Psoas muscle (tissue), 8 donors: ENCODE results near the gene CARD11. TPM values are rescaled to one million over a fixed set of nuclear protein-coding genes. Genes with fewer than 3 reads are reported as not detected.
"Not testable (repeated sequence)": the region's sequence is repeated elsewhere in the genome, so short reads cannot be mapped to it uniquely, and the experiment has no call there.

ENCODE experiments used
- ATAC-seq, 4 donors: fragments of 200-7000 bp; cut with Tn5 transposase; one replicate each; pipeline ENCODE4 v1.9.1; 2020; ENCODE audit warnings: moderate library complexity in 3 of 4, mild to moderate bottlenecking in 2 of 4
- DNase-seq, 2 donors: peaks; one replicate each; pipeline ENCODE4 v3.0.0-alpha.2; 2020
- H3K27ac ChIP-seq: fragments of 200-600 bp; one replicate; pipeline ENCODE4 v1.8.0; 2022
- H3K27me3 ChIP-seq, 3 donors: fragments of 200-600 bp in 1 of 3; one replicate each; pipeline versions ENCODE4 v1.6.1 to v1.8.0; 2013 to 2022; ENCODE audit warnings: low read length in 2 of 3, mild to moderate bottlenecking in 2 of 3, moderate library complexity in 1 of 3; ENCODE audit not compliant: insufficient read depth in 3 of 3
- H3K36me3 ChIP-seq, 2 donors: fragments of 200-600 bp in 1 of 2; one replicate each; pipeline versions ENCODE4 v1.6.1 to v1.8.0; 2013 to 2022; ENCODE audit warnings: low read depth in 1 of 2, mild to moderate bottlenecking in 1 of 2, moderate library complexity in 1 of 2; ENCODE audit not compliant: insufficient read depth in 1 of 2
- H3K4me1 ChIP-seq: fragments of 200-600 bp; one replicate; pipeline ENCODE4 v1.8.0; 2022
- H3K4me3 ChIP-seq: fragments of 200-600 bp; one replicate; pipeline ENCODE4 v1.8.0; 2022; ENCODE audit warnings: mild to moderate bottlenecking
- H3K9me3 ChIP-seq: fragments of 200-600 bp; one replicate; pipeline ENCODE4 v1.8.0; 2022
- CTCF ChIP-seq: fragments of 200-600 bp; IDR thresholded peaks from one replicate; pipeline ENCODE4 v1.8.0; 2022; ENCODE audit warnings: antibody characterized with exemption
- WGBS, 3 donors: extraction: QIAGEN DNeasy Blood & Tissue Kit; methylation state at CpG; one replicate each; pipeline versions ENCODE4 v1.1.6 to v1.1.7; 2013; 5-methylcytosine and 5-hydroxymethylcytosine counted together
- intact Hi-C, 2 donors: fragments of 100-400 bp; cut with DNase I; formaldehyde crosslinking; loops; one replicate each; pipeline versions ENCODE4 v1.11.0 to v1.14.2; 2022
- polyA plus RNA-seq, 3 donors: library from polyadenylated mRNA; stranded (reverse); fragments of 200-250 nt; gene quantifications; one replicate each; pipeline ENCODE4 v1.2.3, GENCODE V29; 2013
- total RNA-seq, 4 donors: library from RNA; stranded (reverse); fragmentation: NEBNext Ultra II Directional in 2 of 4; extraction: Animal tissue kit (Norgen Biotek cat#: 25700) in 2 of 4; gene quantifications; one replicate each; pipeline versions ENCODE4 v1.2.1 to v1.2.4, GENCODE V29; 2021 to 2023
- donor health status: healthy with polysubstance abuse.
- donor health status: DM: no; HTN: no; CAD: no; lungs with moderate emphysema.
- donor health status: Bipolar disorder and iron deficiency.
- donor health status: healthy.
- donor health status: DM: yes; HTN: yes; CAD: no.
- donor health status: DM: no; HTN: no; CAD: no.
- donor health status: DM: no; HTN: no; CAD: no.
- donor health status: DM: yes; HTN: yes; CAD: no.

The CARD11 gene
- total and polyA plus RNA-seq, 7 donors, result 0.08 to 0.84 (median 0.39) TPM

GRCh38 chr7:2958416-2959102, 85.1 kb downstream of the CARD11 start:
- no peak overlapping the region for H3K4me3 ChIP-seq
- ATAC-seq, result no peak
- H3K4me1 ChIP-seq, result no peaks in the 10 kb centered on the region
- no peak for DNase-seq
- no peak for TF ChIP-seq CTCF
- no peaks in the 10 kb centered on the region for H3K36me3 ChIP-seq
- intact Hi-C loops, result no loop called here
- H3K27me3 ChIP-seq, result peaks cover 0 to 5% (median 3%) of the 10 kb centered on the region in 3 donors
- H3K27ac ChIP-seq, result no peak overlapping the region
- 67 to 68% (median 67%) methylated on average over 15 of the region's 15 CpGs for WGBS, 3 donors
- H3K9me3 ChIP-seq, result no peaks in the 10 kb centered on the region

DNA sequence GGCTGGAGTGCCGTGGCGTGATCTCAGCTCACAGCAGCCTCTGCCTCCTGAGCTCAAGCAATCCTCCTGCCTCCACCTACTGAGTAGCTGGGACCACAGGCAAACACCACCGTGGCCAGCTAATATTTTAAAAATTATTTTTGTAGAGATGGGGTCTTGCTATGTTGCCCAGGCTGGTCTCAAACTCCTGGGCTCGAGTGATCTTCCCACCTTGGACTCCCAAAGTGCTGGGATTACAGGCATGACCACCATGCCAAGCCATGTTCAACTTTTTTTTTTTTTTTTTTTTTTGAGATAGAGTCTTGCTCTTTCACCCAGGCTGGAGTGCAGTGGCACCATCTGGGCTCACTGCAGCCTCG, 86.3 kb downstream of the CARD11 start:
- H3K27me3 ChIP-seq, H3K4me3 ChIP-seq, H3K36me3 ChIP-seq, H3K4me1 ChIP-seq, H3K27ac ChIP-seq, DNase-seq, intact Hi-C loops, ATAC-seq, H3K9me3 ChIP-seq: not testable (repeated sequence)
- 87 to 91% (median 89%) methylated on average over 5 of the region's 5 CpGs for WGBS, 3 donors

DNA sequence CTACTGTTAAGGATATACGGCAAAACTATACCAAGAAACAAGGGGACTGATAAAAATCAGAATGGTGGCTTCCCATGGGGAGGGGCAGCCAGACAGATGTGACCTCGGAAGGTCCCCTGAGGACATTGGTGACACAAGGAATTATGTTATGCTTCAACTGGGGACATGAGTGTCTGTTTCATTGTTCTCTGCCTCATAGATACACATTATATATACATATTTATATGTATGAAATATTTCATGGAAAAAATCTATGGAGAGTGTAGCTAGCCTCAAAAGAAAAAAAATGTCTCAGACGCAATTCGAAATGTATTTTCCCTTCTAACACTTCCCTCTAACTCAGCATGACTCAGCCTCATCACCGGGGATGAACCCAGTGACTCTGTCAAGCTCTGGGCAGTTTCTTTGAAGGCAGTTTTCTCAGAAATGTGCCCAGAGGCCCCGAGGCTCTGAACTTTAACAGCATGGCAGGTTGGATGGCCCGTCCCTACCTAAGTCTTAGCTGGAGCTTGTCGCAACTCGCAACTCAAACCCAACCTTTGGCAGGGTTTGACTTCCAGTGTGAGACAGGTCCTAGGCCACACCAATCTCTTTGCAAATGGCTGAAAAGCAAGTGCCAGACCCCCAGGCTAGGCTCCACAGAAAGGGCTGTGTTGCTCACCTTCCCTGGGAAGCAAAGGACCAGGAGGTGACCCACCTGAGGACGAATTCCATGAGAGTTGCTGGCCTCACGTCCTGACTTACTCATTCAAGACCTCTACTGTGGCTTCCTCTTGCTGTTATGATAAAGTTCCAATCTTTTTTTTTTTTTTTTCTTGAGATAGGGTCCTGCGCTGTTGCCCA, 86.9 kb downstream of the CARD11 start:
- intact Hi-C loops, result no loop called here
- no peak for DNase-seq
- ATAC-seq, result no peak
- H3K9me3 ChIP-seq, result no peaks in the 10 kb centered on the region
- no peaks in the 10 kb centered on the region for H3K36me3 ChIP-seq
- H3K4me1 ChIP-seq, result no peaks in the 10 kb centered on the region
- no peak overlapping the region for H3K27ac ChIP-seq
- TF ChIP-seq CTCF, result no peak
- 58 to 68% (median 66%) methylated on average over 12 of the region's 12 CpGs for WGBS, 3 donors
- peaks cover 0 to 5% (median 3%) of the 10 kb centered on the region in 3 donors for H3K27me3 ChIP-seq
- no peak overlapping the region for H3K4me3 ChIP-seq

DNA sequence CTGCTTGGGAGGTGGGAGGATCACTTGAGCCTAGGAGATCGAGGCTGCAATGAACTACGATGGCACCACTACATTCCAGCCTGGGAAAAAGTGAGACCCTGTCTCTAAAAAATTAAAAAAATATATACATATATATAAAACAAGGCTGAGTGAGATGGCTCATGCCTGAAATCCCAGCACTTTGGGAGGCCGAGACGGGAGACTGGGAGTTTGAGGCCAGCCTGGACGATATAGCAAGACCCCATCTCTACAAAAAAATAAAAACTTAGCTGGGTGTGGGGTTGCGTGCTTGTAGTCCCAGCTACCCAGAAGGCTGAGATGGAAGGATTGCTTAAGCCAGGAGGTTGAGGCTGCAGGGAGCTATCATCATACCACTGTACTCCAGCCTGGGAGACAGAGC, 87.6 kb downstream of the CARD11 start:
- no peak for ATAC-seq
- 88 to 91% (median 90%) methylated on average over 6 of the region's 6 CpGs for WGBS, 3 donors
- Histone ChIP-seq H3K36me3 (no peaks in the 10 kb centered on the region), H3K9me3 (no peaks in the 10 kb centered on the region), H3K27ac (no peak overlapping the region), H3K27me3 (peaks cover 0 to 5% (median 3%) of the 10 kb centered on the region in 3 donors), H3K4me3 (no peak overlapping the region), H3K4me1 (no peaks in the 10 kb centered on the region)
- no peak for TF ChIP-seq CTCF
- no peak for DNase-seq
- intact Hi-C loops, result no loop called here

GRCh38 chr7:2955269-2955668, 88.4 kb downstream of the CARD11 start:
- no peaks in the 10 kb centered on the region for H3K9me3 ChIP-seq
- ATAC-seq, result no peak
- intact Hi-C loops, result no loop called here

More at GRCh38 chr7:2955269-2955668, 88.4 kb downstream of the CARD11 start:
- no peak for DNase-seq
- WGBS, 3 donors, result 77 to 83% (median 80%) methylated on average over 4 of the region's 4 CpGs
- Histone ChIP-seq H3K27me3 (peaks cover 0 to 5% (median 3%) of the 10 kb centered on the region in 3 donors), H3K27ac (no peak overlapping the region), H3K4me1 (no peaks in the 10 kb centered on the region), H3K36me3 (no peaks in the 10 kb centered on the region), H3K4me3 (no peak overlapping the region)
- no peak for TF ChIP-seq CTCF
